Caki2 (cell line): ENCODE data around the gene HUS1. TPM values are rescaled to one million over a fixed set of nuclear protein-coding genes. Genes with fewer than 3 reads are reported as not detected.
A peak's percentile ranks its signal among the peaks of the same experiment; 100 is the strongest.
"Not testable (repeated sequence)": the region's sequence is repeated elsewhere in the genome, so short reads cannot be mapped to it uniquely, and the experiment has no call there.

Experiments
- DNase-seq: peaks from one replicate; pipeline ENCODE4 v3.0.0-alpha.2; 2015; ENCODE audit warnings: low read depth
- in situ Hi-C: cut with HindIII; loops from 2 replicates; pipeline ENCODE4 v1.10.0; 2016; ENCODE audit warnings: low sequenced_read_pairs, low pct_unique_long_range_greater_than_20kb, mixed read lengths
- total RNA-seq: library from RNA; depleted of rRNA; stranded (reverse); fragments of >200 nt; shearing (Covaris generic); gene quantifications from 2 replicates; pipeline ENCODE4 v1.2.3, GENCODE V29; 2014; ENCODE audit warnings: low replicate concordance

HUS1 gene
- total RNA-seq, 1 experiment from 2014 or later, result 8.7 TPM

- no peak for DNase-seq
- in situ Hi-C loops, result no loop called here
Measured at GRCh38 chr7:47988496-47989386, 9.3 kb upstream of the HUS1 start.

DNA sequence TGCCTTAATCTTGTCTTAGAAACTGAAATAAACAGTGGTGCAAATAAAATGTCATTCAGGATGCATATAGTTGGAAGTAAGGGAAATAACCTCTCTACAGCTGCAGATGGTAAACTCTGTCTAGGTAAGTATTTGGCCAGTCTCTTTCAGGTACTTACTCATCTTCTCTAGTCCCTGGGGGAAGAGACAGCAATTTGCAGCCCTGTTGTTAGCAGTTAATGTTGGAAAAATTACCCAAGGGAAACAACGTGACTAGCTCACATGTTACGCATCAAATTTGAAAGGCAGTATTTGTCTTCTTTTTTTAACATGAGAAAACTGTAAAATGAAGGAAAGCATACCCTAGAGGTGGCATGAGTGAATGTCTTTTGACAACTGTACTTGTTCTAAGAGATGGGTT, 3.2 kb upstream of the HUS1 start:
- in situ Hi-C loops, result no loop called here
- no peak for DNase-seq

DNA sequence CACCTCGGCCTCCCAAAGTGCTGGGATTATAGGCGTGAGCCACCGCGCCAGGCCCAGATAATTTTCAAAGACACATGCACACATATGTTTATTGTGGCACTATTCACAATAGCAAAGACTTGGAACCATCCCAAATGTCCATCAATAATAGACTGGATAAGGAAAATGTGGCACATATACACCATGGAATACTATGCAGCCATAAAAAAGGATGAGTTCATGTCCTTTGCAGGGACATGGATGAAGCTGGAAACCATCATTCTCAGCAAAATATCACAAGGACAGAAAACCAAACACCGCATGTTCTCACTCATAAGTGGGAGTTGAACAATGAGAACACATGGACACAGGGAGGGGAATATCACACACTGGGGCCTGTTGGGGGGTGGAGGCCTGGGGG, 1.2 kb upstream of the HUS1 start:
- in situ Hi-C loops, DNase-seq: not testable (repeated sequence)

- in situ Hi-C loops, result no loop called here
- DNase-seq, result no peak
Measured at GRCh38 chr7:47979832-47980181, 392 bp upstream of the HUS1 start.

GRCh38 chr7:47978790-47979144, 648 bp downstream of the HUS1 start:
- DNase-seq, result no peak
- in situ Hi-C loops, result no loop called here

- no peak for DNase-seq
- in situ Hi-C loops, result no loop called here
Measured at GRCh38 chr7:47973739-47974138, 5.7 kb downstream of the HUS1 start.

GRCh38 chr7:47970761-47971160, 8.7 kb downstream of the HUS1 start:
- in situ Hi-C loops, result no loop called here

GRCh38 chr7:47968847-47969774, 10.3 kb downstream of the HUS1 start:
- in situ Hi-C loops, result no loop called here
- peak; percentile 38 for DNase-seq

More at GRCh38 chr7:47970761-47971160, 8.7 kb downstream of the HUS1 start:
- no peak for DNase-seq

DNA sequence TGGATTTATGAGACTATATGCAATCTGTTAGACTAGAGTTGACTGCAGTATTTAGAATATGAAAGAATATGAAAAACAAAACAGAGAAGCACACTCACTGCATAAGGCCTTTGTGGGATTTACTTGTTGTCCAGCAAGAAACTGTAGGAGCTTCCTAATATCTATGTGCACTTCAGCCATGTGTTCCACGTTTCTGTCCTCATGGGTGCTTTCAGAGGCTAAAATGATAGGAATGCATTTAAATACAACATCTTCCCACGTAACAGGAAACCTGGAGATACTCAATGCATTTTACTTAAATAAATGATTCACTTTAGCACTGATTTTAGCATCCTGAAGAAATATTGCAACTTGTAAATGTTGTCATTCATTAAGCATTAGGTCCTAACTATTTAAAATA, 11.7 kb downstream of the HUS1 start:
- no peak for DNase-seq
- in situ Hi-C loops, result no loop called here

DNA sequence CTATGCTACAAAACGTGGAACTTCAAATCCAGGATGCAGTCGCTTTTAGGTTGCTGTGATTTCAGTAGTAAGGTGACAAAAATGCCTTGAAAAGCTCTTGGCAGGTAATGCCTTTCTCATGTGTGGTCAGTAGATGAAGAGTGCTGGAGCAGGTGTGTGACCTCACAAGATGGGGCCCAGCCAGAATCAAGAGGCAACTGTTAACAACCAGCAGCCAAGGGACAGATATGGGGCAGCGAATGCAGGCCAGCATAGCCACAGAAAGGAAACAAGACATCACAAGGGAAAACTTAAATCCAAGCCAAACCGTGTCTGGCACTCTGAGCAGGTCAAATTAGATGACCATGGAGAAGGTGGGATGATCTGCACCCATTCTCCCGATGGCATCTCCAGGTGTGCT, 12.3 kb downstream of the HUS1 start:
- no peak for DNase-seq
- in situ Hi-C loops, result no loop called here

- DNase-seq, result no peak
- in situ Hi-C loops, result no loop called here
Measured at GRCh38 chr7:47965456-47965855, 14.0 kb downstream of the HUS1 start.

DNA sequence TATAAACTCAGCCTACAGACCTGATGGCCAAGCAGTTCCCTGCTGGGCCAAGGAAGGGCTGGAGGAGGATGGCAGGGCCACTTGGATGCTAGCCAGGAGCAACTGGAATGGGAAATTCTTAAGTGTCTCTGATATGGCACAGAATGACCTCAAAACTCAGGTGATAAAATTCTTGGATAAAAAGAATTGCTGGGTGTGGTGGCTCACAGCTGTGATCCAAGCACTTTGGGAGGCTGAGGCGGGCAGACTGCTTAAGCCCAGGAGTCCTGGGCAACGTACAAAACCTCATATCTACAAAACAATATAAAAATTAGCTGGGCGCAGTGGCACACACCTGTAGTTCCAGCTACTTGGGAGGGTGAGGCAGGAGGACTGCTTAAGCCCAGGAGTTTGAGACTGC, 17.2 kb downstream of the HUS1 start:
- in situ Hi-C loops, result no loop called here
- DNase-seq, result no peak

DNA sequence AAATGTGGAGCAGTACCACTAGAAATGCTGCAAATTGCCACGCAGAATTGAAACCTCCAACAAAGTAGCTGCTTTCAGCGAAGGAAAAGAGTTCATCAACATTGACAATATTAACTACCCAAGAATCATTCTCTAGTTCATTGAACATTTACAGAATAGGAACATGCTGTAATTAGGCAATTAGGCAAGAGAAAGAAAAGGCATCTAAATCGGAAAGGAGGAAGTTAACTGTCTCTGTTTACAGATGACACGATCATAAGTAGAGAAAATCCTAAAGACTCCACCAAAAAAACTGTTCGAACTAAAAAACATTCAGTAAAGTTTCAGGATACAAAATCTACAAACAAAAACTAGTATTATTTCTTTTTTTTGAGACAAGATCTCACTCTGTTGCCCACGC, 22.3 kb downstream of the HUS1 start:
- in situ Hi-C loops, result no loop called here
- DNase-seq, result no peak

GRCh38 chr7:47956220-47956619, 23.2 kb downstream of the HUS1 start:
- in situ Hi-C loops, result no loop called here
- no peak for DNase-seq

DNA sequence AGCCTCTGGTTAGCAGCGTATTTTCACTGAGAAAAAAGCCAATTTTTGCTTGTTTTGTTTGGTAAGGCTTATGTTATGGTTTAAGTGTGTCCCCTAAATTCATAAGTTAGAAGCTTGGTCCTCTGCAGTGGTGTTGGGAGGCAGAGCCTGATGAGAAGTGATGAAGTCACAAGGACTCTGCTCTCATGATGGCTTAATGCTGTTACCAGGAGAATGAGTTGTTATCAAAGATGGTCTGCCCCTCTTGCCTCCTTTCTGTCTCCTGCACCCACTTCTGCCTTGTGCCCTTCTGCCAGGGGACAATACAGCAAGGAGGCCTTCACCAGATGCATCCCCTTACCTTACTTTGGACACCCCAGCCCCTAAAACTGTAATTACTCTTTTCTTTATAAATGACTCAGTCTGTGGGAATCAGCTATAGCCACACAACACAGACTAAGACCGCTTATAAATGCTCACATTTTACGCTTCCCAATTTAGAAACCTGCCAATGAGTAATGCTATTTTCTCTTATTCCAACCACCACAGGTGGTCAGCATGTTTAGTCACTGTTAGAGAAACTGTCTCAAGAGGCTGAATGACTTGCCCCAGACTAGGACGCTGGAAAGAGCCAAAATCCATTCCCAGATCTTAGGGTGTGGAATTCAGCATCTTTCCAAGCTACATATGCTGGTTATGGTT, 25.0 kb downstream of the HUS1 start:
- DNase-seq, result no peak
- in situ Hi-C loops, result no loop called here

- no peak for DNase-seq
- in situ Hi-C loops, result no loop called here
Measured at GRCh38 chr7:47953822-47954221, 25.6 kb downstream of the HUS1 start.

GRCh38 chr7:47952224-47952623, 27.2 kb downstream of the HUS1 start:
- no peak for DNase-seq
- in situ Hi-C loops, result no loop called here

DNA sequence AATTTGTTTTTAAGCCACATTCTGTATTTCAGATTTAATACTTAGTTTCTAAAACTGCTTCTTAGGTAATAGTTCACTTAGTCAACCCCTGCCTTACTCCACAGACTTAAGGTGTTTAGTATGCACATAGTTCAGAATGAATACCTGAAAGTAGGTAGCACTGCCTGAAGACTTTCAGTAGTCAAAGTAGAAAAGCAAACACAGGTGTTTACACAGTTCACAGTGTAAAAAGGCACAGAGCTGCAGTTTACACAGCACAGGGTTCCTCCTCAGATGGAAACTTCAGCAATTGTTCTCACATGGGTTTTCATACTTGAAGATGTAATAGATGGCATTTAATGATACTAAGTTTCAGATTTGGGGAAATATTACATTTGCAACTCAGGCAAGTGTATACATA, 28.0 kb downstream of the HUS1 start:
- in situ Hi-C loops, result no loop called here
- no peak for DNase-seq

DNA sequence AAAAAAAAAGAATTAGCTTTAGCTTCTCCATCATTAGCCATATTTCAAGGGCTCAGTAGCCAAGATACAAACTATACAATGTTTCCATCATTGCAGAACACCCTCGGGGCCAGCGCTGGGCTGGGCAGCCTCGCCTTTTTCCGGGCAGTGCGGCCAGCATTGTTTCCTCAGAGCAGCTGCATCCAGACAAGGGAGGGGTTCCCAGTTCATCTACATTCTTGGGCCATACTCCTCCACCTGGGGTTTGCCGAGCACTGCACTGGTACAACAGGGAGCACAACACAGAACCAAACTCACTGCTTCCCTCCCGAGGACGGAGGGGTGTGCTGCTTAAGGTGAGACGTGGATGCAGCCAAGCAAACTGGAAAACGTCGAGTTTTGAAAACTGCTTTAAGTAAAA, 28.7 kb downstream of the HUS1 start:
- DNase-seq, result no peak
- in situ Hi-C loops, result no loop called here
